HuH-7 (cell line): ENCODE data around the gene SPOP.
"Not testable (repeated sequence)": the region's sequence is repeated elsewhere in the genome, so short reads cannot be mapped to it uniquely, and the experiment has no call there.

Experiments
- DNase-seq: peaks from one replicate; pipeline ENCODE4 v3.0.0; 2011; ENCODE audit warnings: low spot score

SPOP gene

GRCh38 chr17:49677933-49678847 lies at the start of gene SPOP:
TSS of gene SPOP (minus strand) at chr17:49678097. CDS start at chr17:49622810, 55,287 bp downstream.
- DNase-seq: peak; percentile 93

GRCh38 chr17:49727380-49727779 lies 49.5 kb upstream of the SPOP start:
- DNase-seq: no peak

- DNase-seq: no peak
Measured at GRCh38 chr17:49725452-49726130, 47.7 kb upstream of the SPOP start.

GRCh38 chr17:49724552-49724951 lies 46.7 kb upstream of the SPOP start:
- DNase-seq: not testable (repeated sequence)

GRCh38 chr17:49723423-49723822 lies 45.5 kb upstream of the SPOP start:
- DNase-seq: no peak

- no peak for DNase-seq
Measured at GRCh38 chr17:49722066-49722465, 44.2 kb upstream of the SPOP start.

GRCh38 chr17:49717371-49717861 lies 39.5 kb upstream of the SPOP start:
- DNase-seq: no peak

GRCh38 chr17:49716668-49717364 lies 38.9 kb upstream of the SPOP start:
- no peak for DNase-seq

- no peak for DNase-seq
Measured at GRCh38 chr17:49715717-49716279, 37.9 kb upstream of the SPOP start.

GRCh38 chr17:49715216-49715615 lies 37.3 kb upstream of the SPOP start:
- no peak for DNase-seq

GRCh38 chr17:49708515-49709183 lies 30.8 kb upstream of the SPOP start:
- no peak for DNase-seq

GRCh38 chr17:49707608-49708514 lies 30.0 kb upstream of the SPOP start, which contains the start of gene SLC35B1:
TSS of gene SLC35B1 (minus strand) at chr17:49707964. CDS start at chr17:49707833, 131 bp downstream.
- DNase-seq: peak; percentile 97

- no peak for DNase-seq
Measured at GRCh38 chr17:49707246-49707607, 29.3 kb upstream of the SPOP start.

GRCh38 chr17:49705254-49705653 lies 27.4 kb upstream of the SPOP start:
- DNase-seq: no peak

GRCh38 chr17:49703557-49704277 lies 25.8 kb upstream of the SPOP start:
- peak; percentile 72 for DNase-seq

- no peak for DNase-seq
Measured at GRCh38 chr17:49700960-49701359, 23.1 kb upstream of the SPOP start.

GRCh38 chr17:49699966-49700575 lies 22.2 kb upstream of the SPOP start:
- no peak for DNase-seq

GRCh38 chr17:49698005-49698404 lies 20.1 kb upstream of the SPOP start:
- DNase-seq: no peak

- no peak for DNase-seq
Measured at GRCh38 chr17:49696233-49696761, 18.4 kb upstream of the SPOP start.
